BE2C (cell line): ENCODE results near the gene WFDC1.

ENCODE experiments used
- DNase-seq: peaks from one replicate; pipeline ENCODE4 v3.0.0-alpha.2; 2020
- H3K27me3 ChIP-seq: fragments of 250-450 bp; sonication (Bioruptor Pico); 2 replicates; pipeline ENCODE4 v1.5.1; 2020; ENCODE audit warnings: mild to moderate bottlenecking
- H3K36me3 ChIP-seq: fragments of 250-450 bp; sonication (Bioruptor Pico); 2 replicates; pipeline ENCODE4 v1.5.1; 2020; ENCODE audit warnings: mild to moderate bottlenecking
- H3K4me1 ChIP-seq: fragments of 250-450 bp; sonication (Bioruptor Pico); 2 replicates; pipeline ENCODE4 v1.5.1; 2020
- H3K4me3 ChIP-seq: 2 replicates; pipeline ENCODE4 v1.5.1; 2011; ENCODE audit warnings: low read depth, low read length
- H3K9me3 ChIP-seq: fragments of 250-450 bp; sonication (Bioruptor Pico); 2 replicates; pipeline ENCODE4 v1.5.1; 2020
- TF ChIP-seq, protein P1 (sequence below): IDR thresholded peaks from 2 replicates; pipeline ENCODE4 v1.5.1; 2012; ENCODE audit warnings: mild to moderate bottlenecking, low read depth, low read length

Gene WFDC1

DNA sequence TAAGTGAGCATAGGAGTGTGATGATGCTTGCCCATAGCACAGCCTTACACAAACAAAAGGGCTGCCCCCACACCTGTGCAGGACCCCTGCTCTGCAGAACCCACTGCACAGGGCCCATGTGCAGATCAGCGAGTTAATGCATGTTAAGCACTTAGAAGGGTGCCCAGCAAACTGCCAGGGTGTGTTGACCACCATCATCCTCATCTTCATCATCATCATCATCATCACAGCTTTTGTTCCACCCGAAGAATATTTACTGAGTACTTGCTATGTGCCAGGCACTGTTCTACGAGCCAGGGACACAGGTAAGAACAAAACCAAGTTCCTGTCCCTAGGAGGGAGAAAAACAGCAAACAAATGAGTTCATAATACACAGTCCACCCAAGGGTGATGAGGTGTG is 11.9 kb downstream of the WFDC1 start:
- no peaks in the 10 kb centered on the region for H3K36me3 ChIP-seq
- no peak overlapping the region for H3K4me3 ChIP-seq
- DNase-seq = no peak
- peaks cover 4% of the 10 kb centered on the region for H3K27me3 ChIP-seq
- H3K4me1 ChIP-seq = no peaks in the 10 kb centered on the region
- no peaks in the 10 kb centered on the region for H3K9me3 ChIP-seq
- TF ChIP-seq, protein P1, sequence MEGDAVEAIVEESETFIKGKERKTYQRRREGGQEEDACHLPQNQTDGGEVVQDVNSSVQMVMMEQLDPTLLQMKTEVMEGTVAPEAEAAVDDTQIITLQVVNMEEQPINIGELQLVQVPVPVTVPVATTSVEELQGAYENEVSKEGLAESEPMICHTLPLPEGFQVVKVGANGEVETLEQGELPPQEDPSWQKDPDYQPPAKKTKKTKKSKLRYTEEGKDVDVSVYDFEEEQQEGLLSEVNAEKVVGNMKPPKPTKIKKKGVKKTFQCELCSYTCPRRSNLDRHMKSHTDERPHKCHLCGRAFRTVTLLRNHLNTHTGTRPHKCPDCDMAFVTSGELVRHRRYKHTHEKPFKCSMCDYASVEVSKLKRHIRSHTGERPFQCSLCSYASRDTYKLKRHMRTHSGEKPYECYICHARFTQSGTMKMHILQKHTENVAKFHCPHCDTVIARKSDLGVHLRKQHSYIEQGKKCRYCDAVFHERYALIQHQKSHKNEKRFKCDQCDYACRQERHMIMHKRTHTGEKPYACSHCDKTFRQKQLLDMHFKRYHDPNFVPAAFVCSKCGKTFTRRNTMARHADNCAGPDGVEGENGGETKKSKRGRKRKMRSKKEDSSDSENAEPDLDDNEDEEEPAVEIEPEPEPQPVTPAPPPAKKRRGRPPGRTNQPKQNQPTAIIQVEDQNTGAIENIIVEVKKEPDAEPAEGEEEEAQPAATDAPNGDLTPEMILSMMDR = no peak

- no peaks in the 10 kb centered on the region for H3K4me1 ChIP-seq
- DNase-seq = no peak
- H3K36me3 ChIP-seq = no peaks in the 10 kb centered on the region
- TF ChIP-seq, protein P1 = no peak
- no peaks in the 10 kb centered on the region for H3K9me3 ChIP-seq
- no peak overlapping the region for H3K4me3 ChIP-seq
- H3K27me3 ChIP-seq = peaks cover 11% of the 10 kb centered on the region
Measured at GRCh38 chr16:84307209-84307954, 12.7 kb downstream of the WFDC1 start.

DNA sequence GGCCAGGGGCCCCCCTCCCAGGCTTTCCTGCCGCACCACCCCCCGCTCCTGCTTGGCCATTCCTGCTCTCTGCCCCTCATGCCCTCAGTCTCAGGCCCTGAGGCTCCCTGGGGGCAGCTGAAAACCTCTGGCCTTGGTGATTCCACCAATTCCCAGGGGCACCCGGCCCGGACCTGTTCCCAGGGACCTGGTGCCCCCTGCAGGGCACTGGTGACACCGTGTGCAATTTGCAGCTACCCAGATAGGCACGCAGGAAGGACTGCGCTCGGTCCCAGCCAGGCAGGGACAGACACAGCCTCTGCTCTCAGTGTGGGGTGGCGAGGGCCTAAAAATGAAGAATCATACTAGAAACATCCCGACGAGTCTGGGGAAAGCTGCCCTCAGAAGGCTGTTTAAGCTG is 13.4 kb downstream of the WFDC1 start:
- no peaks in the 10 kb centered on the region for H3K9me3 ChIP-seq
- no peaks in the 10 kb centered on the region for H3K36me3 ChIP-seq
- H3K4me1 ChIP-seq = no peaks in the 10 kb centered on the region
- peak; percentile 91 for DNase-seq
- peaks cover 15% of the 10 kb centered on the region for H3K27me3 ChIP-seq
- no peak overlapping the region for H3K4me3 ChIP-seq
- TF ChIP-seq, protein P1 = peak; percentile 89

GRCh38 chr16:84310642-84311041 is 16.0 kb downstream of the WFDC1 start:
- Histone ChIP-seq H3K27me3 (peaks cover 31% of the 10 kb centered on the region), H3K4me1 (no peaks in the 10 kb centered on the region), H3K9me3 (no peaks in the 10 kb centered on the region), H3K36me3 (no peaks in the 10 kb centered on the region), H3K4me3 (no peak overlapping the region)
- no peak for DNase-seq
- TF ChIP-seq, protein P1 = no peak

GRCh38 chr16:84312783-84313382 is 18.2 kb downstream of the WFDC1 start:
- no peak overlapping the region for H3K4me3 ChIP-seq
- H3K4me1 ChIP-seq = no peaks in the 10 kb centered on the region
- no peaks in the 10 kb centered on the region for H3K9me3 ChIP-seq
- H3K36me3 ChIP-seq = no peaks in the 10 kb centered on the region
- H3K27me3 ChIP-seq = peaks cover 31% of the 10 kb centered on the region
- TF ChIP-seq, protein P1 = no peak
- DNase-seq = no peak

DNA sequence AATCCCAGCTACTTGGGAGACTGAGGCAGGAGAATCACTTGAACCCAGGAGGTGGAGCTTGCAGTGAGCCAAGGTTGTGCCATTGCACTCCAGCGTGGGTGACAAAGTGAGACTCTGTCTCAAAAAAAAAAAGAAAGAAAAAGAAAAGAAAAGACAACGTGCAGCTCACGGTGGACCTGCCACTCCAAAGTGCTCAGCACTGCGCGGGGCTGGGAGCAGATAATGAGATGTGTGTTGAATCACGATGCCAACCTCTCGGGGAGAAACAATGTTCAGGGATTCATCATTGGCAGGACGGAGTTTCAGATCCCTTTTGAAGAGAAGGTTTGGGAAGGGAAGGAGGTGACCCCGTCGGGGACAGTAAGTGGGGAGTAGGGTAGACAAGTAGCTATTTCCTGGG is 19.2 kb downstream of the WFDC1 start:
- peaks cover 31% of the 10 kb centered on the region for H3K27me3 ChIP-seq
- H3K4me3 ChIP-seq = no peak overlapping the region
- no peaks in the 10 kb centered on the region for H3K36me3 ChIP-seq
- no peaks in the 10 kb centered on the region for H3K4me1 ChIP-seq
- H3K9me3 ChIP-seq = no peaks in the 10 kb centered on the region
- no peak for DNase-seq
- TF ChIP-seq, protein P1 = no peak
